Measurements from ENCODE around the gene ENG.

Gene ENG

DNA sequence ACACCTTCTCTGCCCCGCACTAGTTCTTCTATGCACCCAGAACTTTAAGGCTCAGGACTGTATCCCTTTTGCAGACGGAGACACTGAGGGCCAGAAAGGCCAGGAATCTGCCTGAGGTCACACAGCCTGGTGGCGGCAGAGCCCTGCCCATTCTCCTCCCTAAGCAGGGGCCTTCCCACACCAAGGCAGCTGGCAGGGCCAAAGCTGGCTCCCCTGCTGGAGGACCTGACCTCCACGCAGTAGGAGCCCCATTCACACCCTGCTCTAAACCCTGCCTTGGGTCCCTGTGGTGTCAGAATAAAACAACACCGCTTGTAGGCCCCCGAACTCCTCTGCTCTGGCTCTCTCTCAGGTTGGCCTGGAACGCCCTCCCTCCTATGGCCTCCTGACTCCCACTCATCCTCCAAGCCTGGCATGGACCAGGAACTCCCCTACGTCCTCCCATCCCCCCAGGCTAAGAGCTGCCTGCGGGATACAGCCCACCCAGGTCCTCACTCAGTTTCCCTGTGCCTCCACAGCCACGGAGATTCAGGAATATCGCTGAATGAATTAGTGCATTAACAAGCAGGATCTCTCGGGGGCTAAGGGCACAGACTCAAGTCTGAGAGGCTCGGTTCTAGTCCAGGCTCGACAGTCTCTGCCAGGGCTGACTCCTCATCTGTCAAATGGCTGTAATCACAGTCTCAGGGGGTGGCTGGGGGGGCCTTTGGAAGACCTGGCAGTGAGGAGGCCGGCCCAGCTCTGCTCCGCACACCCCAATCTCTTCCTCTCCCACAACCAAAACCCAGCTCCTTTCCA is 42.1 kb upstream of the ENG start:
- no peak overlapping the region for H3K4me3 ChIP-seq (ENCODE audit: control insufficient read depth, low read depth, low read length)
- DNase-seq (ENCODE audit: low read depth), result no peak
- TF ChIP-seq, protein P1, sequence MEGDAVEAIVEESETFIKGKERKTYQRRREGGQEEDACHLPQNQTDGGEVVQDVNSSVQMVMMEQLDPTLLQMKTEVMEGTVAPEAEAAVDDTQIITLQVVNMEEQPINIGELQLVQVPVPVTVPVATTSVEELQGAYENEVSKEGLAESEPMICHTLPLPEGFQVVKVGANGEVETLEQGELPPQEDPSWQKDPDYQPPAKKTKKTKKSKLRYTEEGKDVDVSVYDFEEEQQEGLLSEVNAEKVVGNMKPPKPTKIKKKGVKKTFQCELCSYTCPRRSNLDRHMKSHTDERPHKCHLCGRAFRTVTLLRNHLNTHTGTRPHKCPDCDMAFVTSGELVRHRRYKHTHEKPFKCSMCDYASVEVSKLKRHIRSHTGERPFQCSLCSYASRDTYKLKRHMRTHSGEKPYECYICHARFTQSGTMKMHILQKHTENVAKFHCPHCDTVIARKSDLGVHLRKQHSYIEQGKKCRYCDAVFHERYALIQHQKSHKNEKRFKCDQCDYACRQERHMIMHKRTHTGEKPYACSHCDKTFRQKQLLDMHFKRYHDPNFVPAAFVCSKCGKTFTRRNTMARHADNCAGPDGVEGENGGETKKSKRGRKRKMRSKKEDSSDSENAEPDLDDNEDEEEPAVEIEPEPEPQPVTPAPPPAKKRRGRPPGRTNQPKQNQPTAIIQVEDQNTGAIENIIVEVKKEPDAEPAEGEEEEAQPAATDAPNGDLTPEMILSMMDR (conservative IDR thresholded peaks at IDR 0.05; ENCODE audit: control insufficient read depth, insufficient read depth, low read depth, low read length), result no peak

- DNase-seq (ENCODE audit: low read depth), result no peak
- TF ChIP-seq, protein P1 (conservative IDR thresholded peaks at IDR 0.05; ENCODE audit: control insufficient read depth, insufficient read depth, low read depth, low read length), result no peak
Measured at GRCh38 chr9:127895811-127896210, 41.4 kb upstream of the ENG start.

DNA sequence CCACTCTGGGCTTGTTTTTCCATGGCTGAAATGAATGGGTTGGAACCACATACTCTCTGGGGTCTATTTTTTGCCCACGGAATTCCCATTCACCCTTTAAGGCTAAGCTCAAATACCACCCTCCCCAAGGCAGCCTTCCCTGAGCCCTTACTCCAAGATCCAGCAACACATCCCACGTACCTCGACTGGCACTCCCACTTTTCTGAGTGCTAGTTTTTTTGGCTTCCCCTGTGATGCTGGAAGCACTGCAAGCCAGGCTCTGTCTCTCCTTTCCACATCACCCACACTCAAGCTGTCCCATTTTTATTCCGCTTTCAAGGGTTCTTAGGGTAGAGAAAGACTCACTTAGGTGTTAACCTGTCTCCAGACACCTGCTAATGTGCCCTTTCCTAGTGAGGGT is 38.9 kb upstream of the ENG start:
- DNase-seq (ENCODE audit: low read depth), result no peak
- no peak overlapping the region for H3K4me3 ChIP-seq (ENCODE audit: control insufficient read depth, low read depth, low read length)
- TF ChIP-seq, protein P1 (conservative IDR thresholded peaks at IDR 0.05; ENCODE audit: control insufficient read depth, insufficient read depth, low read depth, low read length), result no peak

More at GRCh38 chr9:127895811-127896210, 41.4 kb upstream of the ENG start:
- no peak overlapping the region for H3K4me3 ChIP-seq (ENCODE audit: control insufficient read depth, low read depth, low read length)

GRCh38 chr9:127892831-127893230 is 38.4 kb upstream of the ENG start:
- TF ChIP-seq, protein P1 (conservative IDR thresholded peaks at IDR 0.05; ENCODE audit: control insufficient read depth, insufficient read depth, low read depth, low read length), result no peak
- H3K4me3 ChIP-seq (ENCODE audit: control insufficient read depth, low read depth, low read length), result no peak overlapping the region
- DNase-seq (ENCODE audit: low read depth), result no peak

GRCh38 chr9:127890053-127890452 is 35.6 kb upstream of the ENG start:
- peak; percentile 52 for DNase-seq (ENCODE audit: low read depth)
- no peak overlapping the region for H3K4me3 ChIP-seq (ENCODE audit: control insufficient read depth, low read depth, low read length)
- TF ChIP-seq, protein P1 (conservative IDR thresholded peaks at IDR 0.05; ENCODE audit: control insufficient read depth, insufficient read depth, low read depth, low read length), result no peak

- no peak overlapping the region for H3K4me3 ChIP-seq (ENCODE audit: control insufficient read depth, low read depth, low read length)
- TF ChIP-seq, protein P1 (conservative IDR thresholded peaks at IDR 0.05; ENCODE audit: control insufficient read depth, insufficient read depth, low read depth, low read length), result no peak
- DNase-seq (ENCODE audit: low read depth), result no peak
Measured at GRCh38 chr9:127887792-127888191, 33.3 kb upstream of the ENG start.

Data from fibroblast of mammary gland (primary cell).